Endodermal cell (in vitro differentiated cells): ENCODE measurements around the gene HPSE2. TPM values are rescaled to one million over a fixed set of nuclear protein-coding genes. Genes with fewer than 3 reads are reported as not detected.
A peak's percentile ranks its signal among the peaks of the same experiment; 100 is the strongest.

Experiments used
- DNase-seq: peaks from one replicate; pipeline ENCODE4 v3.0.0-alpha.2; 2017
- H3K27ac ChIP-seq: 2 replicates; pipeline ENCODE4 v1.5.1; 2013; ENCODE audit warnings: mild to moderate bottlenecking, low read depth, low read length, moderate library complexity
- H3K27me3 ChIP-seq: 2 replicates; pipeline ENCODE4 v1.6.1; 2013; ENCODE audit warnings: mild to moderate bottlenecking, low read length, moderate library complexity; ENCODE audit not compliant: insufficient read depth, control insufficient read depth, poor library complexity, severe bottlenecking
- H3K36me3 ChIP-seq: 2 replicates; pipeline ENCODE4 v1.7.0; 2013; ENCODE audit warnings: mild to moderate bottlenecking, low read length, moderate library complexity; ENCODE audit not compliant: control insufficient read depth, insufficient read depth
- H3K4me1 ChIP-seq: one replicate; pipeline ENCODE4 v1.7.0; 2013; ENCODE audit warnings: low read length; ENCODE audit not compliant: control insufficient read depth, insufficient read depth
- H3K4me3 ChIP-seq: 2 replicates; pipeline ENCODE4 v1.5.1; 2013; ENCODE audit warnings: mild to moderate bottlenecking, low read length, moderate library complexity
- H3K9ac ChIP-seq: 2 replicates; pipeline ENCODE4 v1.6.1; 2013; ENCODE audit warnings: mild to moderate bottlenecking, low read length, moderate library complexity; ENCODE audit not compliant: poor library complexity, severe bottlenecking; ENCODE audit errors: extremely low read depth
- H3K9me3 ChIP-seq: 2 replicates; pipeline ENCODE4 v1.6.1; 2013; ENCODE audit warnings: mild to moderate bottlenecking, low read length, moderate library complexity; ENCODE audit not compliant: control insufficient read depth
- H3K27ac Mint-ChIP-seq: 2 replicates; pipeline ENCODE4 v1.8.0; 2020; ENCODE audit warnings: mixed read lengths
- H3K27me3 Mint-ChIP-seq: 2 replicates; pipeline ENCODE4 v1.8.0; 2021; ENCODE audit warnings: mild to moderate bottlenecking, mixed read lengths; ENCODE audit not compliant: insufficient read depth
- H3K36me3 Mint-ChIP-seq: 2 replicates; pipeline ENCODE4 v1.8.0; 2020; ENCODE audit warnings: low read depth, mixed read lengths
- H3K4me1 Mint-ChIP-seq: 2 replicates; pipeline ENCODE4 v1.8.0; 2020; ENCODE audit warnings: mixed read lengths
- H3K4me3 Mint-ChIP-seq: 2 replicates; pipeline ENCODE4 v1.8.0; 2020; ENCODE audit warnings: mild to moderate bottlenecking, moderate library complexity, mixed read lengths
- H3K9me3 Mint-ChIP-seq: 2 replicates; pipeline ENCODE4 v1.8.0; 2020; ENCODE audit warnings: mild to moderate bottlenecking, mixed read lengths
- WGBS, 2 experiments: methylation state at CpG; one replicate each; pipeline versions ENCODE4 v1.1.5 to v1.1.7; 2013; ENCODE audit warnings: missing lambda C conversion rate in 2 of 2, mixed read lengths in 1 of 2; ENCODE audit not compliant: insufficient coverage in 1 of 2, insufficient read length in 1 of 2; 5-methylcytosine and 5-hydroxymethylcytosine counted together
- total RNA-seq, 2 donors: library from RNA; stranded (reverse); fragmentation: NEBNext Ultra II Directional in 1 of 2; extraction: Animal tissue kit (Norgen Biotek cat#: 25700) in 1 of 2; gene quantifications; 2 replicates in 1 of 2; 3 replicates in 1 of 2; pipeline ENCODE4 v1.2.1, GENCODE V29; 2021
- TF ChIP-seq, protein P1 (sequence below): fragments of 200-600 bp; sonication (generic); conservative IDR thresholded peaks from 2 replicates; pipeline ENCODE4 v1.5.0; 2021; ENCODE audit warnings: antibody characterized with exemption, mild to moderate bottlenecking

Gene HPSE2
- total RNA-seq, 2 donors from 2014 or later = 0.07 to 0.11 TPM

DNA sequence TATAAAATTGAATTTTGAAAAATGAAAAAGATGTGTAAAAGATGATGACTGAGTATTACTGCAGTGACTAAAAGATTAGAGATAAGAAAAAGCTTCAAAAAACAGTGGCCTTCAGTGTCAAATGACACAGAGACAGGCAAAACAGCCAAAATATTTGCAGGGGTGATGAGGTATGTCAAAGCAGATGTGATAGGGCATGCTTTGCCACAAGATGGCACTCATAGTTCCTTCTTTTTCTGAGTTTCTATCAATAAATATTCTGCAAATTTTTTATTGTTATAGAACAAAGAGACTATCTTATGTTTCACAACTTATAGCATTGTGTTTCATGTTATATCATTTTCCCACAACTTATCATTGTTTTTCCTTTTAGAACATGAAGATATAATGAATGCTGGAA lies 444.8 kb downstream of the HPSE2 start:
- Histone ChIP-seq H3K27me3 (no peaks in the 10 kb centered on the region), H3K4me1 (no peaks in the 10 kb centered on the region), H3K36me3 (no peaks in the 10 kb centered on the region), H3K9me3 (no peaks in the 10 kb centered on the region), H3K4me3 (no peak overlapping the region), H3K27ac (no peak overlapping the region), H3K9ac (no peak overlapping the region)
- TF ChIP-seq, protein P1, sequence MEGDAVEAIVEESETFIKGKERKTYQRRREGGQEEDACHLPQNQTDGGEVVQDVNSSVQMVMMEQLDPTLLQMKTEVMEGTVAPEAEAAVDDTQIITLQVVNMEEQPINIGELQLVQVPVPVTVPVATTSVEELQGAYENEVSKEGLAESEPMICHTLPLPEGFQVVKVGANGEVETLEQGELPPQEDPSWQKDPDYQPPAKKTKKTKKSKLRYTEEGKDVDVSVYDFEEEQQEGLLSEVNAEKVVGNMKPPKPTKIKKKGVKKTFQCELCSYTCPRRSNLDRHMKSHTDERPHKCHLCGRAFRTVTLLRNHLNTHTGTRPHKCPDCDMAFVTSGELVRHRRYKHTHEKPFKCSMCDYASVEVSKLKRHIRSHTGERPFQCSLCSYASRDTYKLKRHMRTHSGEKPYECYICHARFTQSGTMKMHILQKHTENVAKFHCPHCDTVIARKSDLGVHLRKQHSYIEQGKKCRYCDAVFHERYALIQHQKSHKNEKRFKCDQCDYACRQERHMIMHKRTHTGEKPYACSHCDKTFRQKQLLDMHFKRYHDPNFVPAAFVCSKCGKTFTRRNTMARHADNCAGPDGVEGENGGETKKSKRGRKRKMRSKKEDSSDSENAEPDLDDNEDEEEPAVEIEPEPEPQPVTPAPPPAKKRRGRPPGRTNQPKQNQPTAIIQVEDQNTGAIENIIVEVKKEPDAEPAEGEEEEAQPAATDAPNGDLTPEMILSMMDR = peak; percentile 80
- peaks cover 3% of the 10 kb centered on the region for H3K4me1 Mint-ChIP-seq
- H3K4me3 Mint-ChIP-seq = no peak overlapping the region
- DNase-seq = no peak
- H3K27ac Mint-ChIP-seq = no peak overlapping the region
- peaks cover 5% of the 10 kb centered on the region for H3K27me3 Mint-ChIP-seq
- no peaks in the 10 kb centered on the region for H3K36me3 Mint-ChIP-seq
- H3K9me3 Mint-ChIP-seq = peaks cover 8% of the 10 kb centered on the region

DNA sequence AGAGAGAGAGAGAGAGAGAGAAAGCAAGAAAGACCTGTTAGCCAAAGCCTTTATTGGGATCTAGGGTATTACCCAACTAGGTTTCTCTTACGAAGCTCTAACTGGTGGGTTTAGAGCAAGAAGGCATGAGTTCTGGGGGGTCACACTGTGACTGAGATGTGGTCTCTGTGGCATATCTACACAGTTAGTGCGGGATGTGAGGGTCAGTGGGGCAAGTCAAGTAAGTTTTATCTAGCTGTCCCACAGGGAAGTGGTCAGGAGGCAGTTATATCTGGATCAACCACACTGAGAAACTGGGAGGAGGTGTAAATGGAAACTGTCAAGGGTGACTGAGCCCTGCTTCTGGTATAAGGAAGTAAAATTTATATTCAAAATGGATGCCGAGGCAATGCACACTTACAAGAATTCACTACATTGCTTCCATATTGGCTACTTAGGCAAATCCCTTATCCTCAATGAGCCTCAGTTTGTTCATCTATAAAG lies 457.3 kb downstream of the HPSE2 start:
- H3K9me3 Mint-ChIP-seq = no peaks in the 10 kb centered on the region
- no peaks in the 10 kb centered on the region for H3K27me3 Mint-ChIP-seq
- Histone ChIP-seq H3K4me3 (no peak overlapping the region), H3K9me3 (no peaks in the 10 kb centered on the region), H3K36me3 (no peaks in the 10 kb centered on the region), H3K9ac (no peak overlapping the region), H3K27me3 (no peaks in the 10 kb centered on the region), H3K4me1 (peaks cover 8% of the 10 kb centered on the region), H3K27ac (no peak overlapping the region)
- H3K27ac Mint-ChIP-seq = no peak overlapping the region
- TF ChIP-seq, protein P1 = no peak
- no peak for DNase-seq
- H3K4me3 Mint-ChIP-seq = no peak overlapping the region
- peaks cover 14% of the 10 kb centered on the region for H3K4me1 Mint-ChIP-seq
- no peaks in the 10 kb centered on the region for H3K36me3 Mint-ChIP-seq
- 87 to 92% methylated on average over 2 to 3 of the region's 3 CpGs for WGBS, 2 experiments

DNA sequence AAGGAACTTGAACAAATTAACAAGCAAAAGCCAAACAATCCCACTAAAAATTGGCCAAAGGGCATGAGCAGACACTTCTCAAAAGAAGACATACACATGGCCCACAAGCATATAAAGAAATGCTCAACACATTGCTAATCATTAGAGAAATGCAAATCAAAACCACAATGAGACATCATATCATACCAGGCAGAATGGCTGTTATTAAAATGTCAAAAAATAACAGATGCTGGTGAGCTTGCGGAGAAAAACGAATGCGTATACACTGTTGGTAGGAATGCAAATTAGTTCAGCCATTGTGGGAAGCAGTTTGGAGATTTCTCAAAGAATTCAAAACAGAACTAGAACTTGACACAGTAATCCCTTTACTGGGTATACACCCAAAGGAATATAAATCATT lies 477.2 kb downstream of the HPSE2 start:
- no peak overlapping the region for H3K4me3 ChIP-seq
- TF ChIP-seq, protein P1 = no peak
- no peak overlapping the region for H3K27ac ChIP-seq
- Mint-ChIP-seq H3K4me1 (no peaks in the 10 kb centered on the region), H3K27me3 (peaks cover 2% of the 10 kb centered on the region), H3K4me3 (no peak overlapping the region), H3K9me3 (no peaks in the 10 kb centered on the region), H3K27ac (no peak overlapping the region), H3K36me3 (no peaks in the 10 kb centered on the region)
- H3K36me3 ChIP-seq = no peaks in the 10 kb centered on the region
- no peaks in the 10 kb centered on the region for H3K9me3 ChIP-seq
- DNase-seq = no peak
- H3K27me3 ChIP-seq = no peaks in the 10 kb centered on the region
- H3K9ac ChIP-seq = no peak overlapping the region
- WGBS, 2 experiments = 79 to 92% methylated on average over 2 to 3 of the region's 3 CpGs
- H3K4me1 ChIP-seq = no peaks in the 10 kb centered on the region
